ENCODE results near the gene OR10H1. TPM values are rescaled to one million over a fixed set of nuclear protein-coding genes. Genes with fewer than 3 reads are reported as not detected.

Gene OR10H1, protein sequence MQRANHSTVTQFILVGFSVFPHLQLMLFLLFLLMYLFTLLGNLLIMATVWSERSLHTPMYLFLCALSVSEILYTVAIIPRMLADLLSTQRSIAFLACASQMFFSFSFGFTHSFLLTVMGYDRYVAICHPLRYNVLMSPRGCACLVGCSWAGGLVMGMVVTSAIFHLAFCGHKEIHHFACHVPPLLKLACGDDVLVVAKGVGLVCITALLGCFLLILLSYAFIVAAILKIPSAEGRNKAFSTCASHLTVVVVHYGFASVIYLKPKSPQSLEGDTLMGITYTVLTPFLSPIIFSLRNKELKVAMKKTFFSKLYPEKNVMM
- not detected in 5 replicates for total RNA-seq (2022; extraction: Qiagen RNA extraction)

DNA sequence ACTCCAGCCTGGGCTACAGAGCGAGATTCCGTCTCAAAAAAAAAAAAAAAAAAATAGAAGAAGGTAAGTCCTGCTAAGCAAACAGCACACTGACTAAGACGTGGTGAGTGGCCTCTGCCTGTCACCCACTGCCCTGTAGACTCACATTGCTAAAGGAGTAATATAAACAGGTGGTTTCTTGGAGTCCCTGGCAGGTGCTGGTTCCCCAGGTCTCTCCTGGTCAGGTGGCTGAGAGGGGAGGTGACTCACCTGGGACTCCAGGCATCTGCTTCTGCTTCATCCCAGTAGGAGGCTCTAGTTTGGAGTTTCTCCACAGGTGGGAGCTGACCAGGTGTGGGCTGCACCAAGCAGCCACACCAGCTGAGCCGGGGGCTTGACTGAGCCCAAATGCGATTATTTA, at the start of gene OR10H1:
OR10H1 (minus strand) TSS at position 359 of the 400 bp plus-strand sequence. CDS start 7,627 bp downstream, outside the sequence.

DNA sequence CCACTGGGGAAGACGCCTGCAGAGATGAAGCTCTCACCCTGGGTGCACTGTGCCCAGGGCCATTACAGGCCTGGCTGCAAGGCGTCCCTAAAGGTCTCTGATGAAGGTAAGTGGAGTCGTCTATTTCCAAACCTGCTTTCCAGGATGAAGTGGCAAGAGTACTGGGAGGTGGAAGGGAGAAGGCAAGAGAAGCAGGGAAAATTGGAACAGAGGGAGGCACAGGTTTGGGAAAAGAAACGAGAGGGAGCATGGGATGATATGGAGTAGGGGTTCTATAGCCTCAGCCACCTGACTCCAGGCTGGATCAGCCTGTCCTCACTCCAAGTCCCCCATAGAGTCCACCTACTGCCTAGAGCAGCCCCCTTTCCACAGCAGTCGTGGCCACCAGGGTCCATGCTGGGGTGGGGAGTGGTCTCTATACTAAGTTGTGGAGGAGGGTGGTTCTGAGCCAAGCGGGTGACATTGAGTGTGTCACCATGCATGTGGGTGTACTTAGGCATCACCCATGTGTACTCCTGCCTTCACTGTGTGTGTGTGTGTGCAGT, 27.8 kb downstream of the OR10H1 start, which contains the start of gene OR10H5:
OR10H5 (plus strand) TSS at position 51 of the 545 bp plus-strand sequence. CDS start 6,388 bp downstream, outside the sequence.

Other genes starting within 250 kb of the OR10H1 start
- gene CYP4F8, start 200.4 kb downstream of the OR10H1 start, total RNA-seq (2022; extraction: Qiagen RNA extraction) = not detected in 5 replicates
- gene CYP4F3, start 174.8 kb downstream of the OR10H1 start, total RNA-seq (2022; extraction: Qiagen RNA extraction) = 1.8 to 3.0 TPM (median 2.3 TPM) in 5 replicates
- gene CYP4F12, start 142.6 kb downstream of the OR10H1 start, total RNA-seq (2022; extraction: Qiagen RNA extraction) = 1.4 to 2.0 TPM (median 1.7 TPM) in 5 replicates
- not detected in 5 replicates for gene OR10H2, start 87.6 kb downstream of the OR10H1 start, total RNA-seq (2022; extraction: Qiagen RNA extraction)
- not detected in 5 replicates for gene OR10H3, start 77.7 kb downstream of the OR10H1 start, total RNA-seq (2022; extraction: Qiagen RNA extraction)
- not detected in 5 replicates for gene OR10H5, start 28.0 kb downstream of the OR10H1 start, total RNA-seq (2022; extraction: Qiagen RNA extraction)
- gene CYP4F2, start 82.4 kb upstream of the OR10H1 start, total RNA-seq (2022; extraction: Qiagen RNA extraction) = 0.05 to 0.25 TPM (median 0.18 TPM) in 5 replicates
- 5.5 to 6.8 TPM (median 6.2 TPM) in 5 replicates for gene CYP4F11, start 118.9 kb upstream of the OR10H1 start, total RNA-seq (2022; extraction: Qiagen RNA extraction)
- not detected in 5 replicates for gene OR10H4, start 133.3 kb upstream of the OR10H1 start, total RNA-seq (2022; extraction: Qiagen RNA extraction)